NOMO-1 (cell line): ENCODE results near the gene IRF6.

ENCODE experiments used
- DNase-seq, 2 experiments: peaks; one replicate each; lab custom pipeline; 2025; ENCODE audit not compliant: unreplicated experiment in 2 of 2; lab: John Stamatoyannopoulos, UW

The IRF6 gene

GRCh38 chr1:209737118-209737505 lies 68.8 kb downstream of the IRF6 start:
- DNase-seq: no peak

- DNase-seq: no peak
Observed at GRCh38 chr1:209736490-209737117, 69.3 kb downstream of the IRF6 start.
